A673 (cell line): ENCODE data around the gene SLC44A2.

Experiments
- CTCF ChIP-seq: fragments of 300-800, 200-600 bp; sonication (generic); conservative IDR thresholded peaks from 2 replicates; pipeline ENCODE4 v1.5.1; 2017; ENCODE audit warnings: low read depth, mild to moderate bottlenecking, antibody characterized with exemption, low read length, moderate library complexity, mixed read lengths
- EZH2 ChIP-seq: fragments of 200-600 bp; sonication (generic); IDR thresholded peaks from 2 replicates; pipeline ENCODE4 v1.6.1; 2017; ENCODE audit warnings: borderline replicate concordance, low read depth, mild to moderate bottlenecking, mixed read lengths, antibody characterized with exemption, low read length; ENCODE audit not compliant: poor library complexity, severe bottlenecking

GRCh38 chr19:10662384-10663251 lies 37.3 kb downstream of the SLC44A2 start:
- TF ChIP-seq CTCF (no peak), EZH2 (no peak)
